ENCODE measurements around the gene EDN2.

DNA sequence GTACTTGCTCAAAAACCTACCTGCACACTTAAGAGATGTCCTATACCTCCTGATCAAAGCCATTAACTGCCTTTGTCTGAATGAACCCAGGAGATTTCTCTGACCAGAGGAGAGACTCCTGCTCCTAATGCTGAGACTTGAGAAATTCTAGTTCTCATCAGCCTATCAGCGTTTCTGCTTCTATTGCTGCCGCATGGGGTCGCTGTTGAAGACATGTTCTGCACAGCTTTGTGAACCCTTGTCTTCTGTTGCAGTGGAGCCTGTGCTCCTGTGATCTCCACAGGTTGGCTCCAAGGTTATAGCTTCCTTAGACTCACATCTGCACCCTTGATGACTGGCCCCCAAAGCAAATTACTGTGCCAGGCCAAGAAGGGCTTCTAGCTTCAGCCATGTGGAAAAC, 40.2 kb downstream of the EDN2 start:
- TF ChIP-seq, protein P1, sequence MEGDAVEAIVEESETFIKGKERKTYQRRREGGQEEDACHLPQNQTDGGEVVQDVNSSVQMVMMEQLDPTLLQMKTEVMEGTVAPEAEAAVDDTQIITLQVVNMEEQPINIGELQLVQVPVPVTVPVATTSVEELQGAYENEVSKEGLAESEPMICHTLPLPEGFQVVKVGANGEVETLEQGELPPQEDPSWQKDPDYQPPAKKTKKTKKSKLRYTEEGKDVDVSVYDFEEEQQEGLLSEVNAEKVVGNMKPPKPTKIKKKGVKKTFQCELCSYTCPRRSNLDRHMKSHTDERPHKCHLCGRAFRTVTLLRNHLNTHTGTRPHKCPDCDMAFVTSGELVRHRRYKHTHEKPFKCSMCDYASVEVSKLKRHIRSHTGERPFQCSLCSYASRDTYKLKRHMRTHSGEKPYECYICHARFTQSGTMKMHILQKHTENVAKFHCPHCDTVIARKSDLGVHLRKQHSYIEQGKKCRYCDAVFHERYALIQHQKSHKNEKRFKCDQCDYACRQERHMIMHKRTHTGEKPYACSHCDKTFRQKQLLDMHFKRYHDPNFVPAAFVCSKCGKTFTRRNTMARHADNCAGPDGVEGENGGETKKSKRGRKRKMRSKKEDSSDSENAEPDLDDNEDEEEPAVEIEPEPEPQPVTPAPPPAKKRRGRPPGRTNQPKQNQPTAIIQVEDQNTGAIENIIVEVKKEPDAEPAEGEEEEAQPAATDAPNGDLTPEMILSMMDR (IDR thresholded peaks at IDR 0.05) = no peak
- TF ChIP-seq POLR2A (IDR thresholded peaks at IDR 0.05) = no peak
